Activated T-helper 2 cell treated with anti-CD3 and anti-CD28 coated beads, Interferon-gamma antibody, Interleukin-2, Interleukin-4, amounts not matched to agents 10 μg/mL and 5 μg/mL and 100 μg/mL, durations not matched to agents 14 hours and 24 hours and 36 hours (primary cell): ENCODE data around the gene TNRC6C. TPM values are rescaled to one million over a fixed set of nuclear protein-coding genes. Genes with fewer than 3 reads are reported as not detected.

ENCODE experiments used
- total RNA-seq: library from RNA; stranded (reverse); gene quantifications from 2 replicates; pipeline ENCODE4 v1.2.3, GENCODE V29; 2022

The TNRC6C gene
- total RNA-seq, 1 donor from 2014 or later, result 18.4 TPM

Other genes starting within 250 kb of the TNRC6C start
- 240 and 241 TPM in 2 replicates for gene TMC6, start 170.1 kb downstream of the TNRC6C start, total RNA-seq
- 196 and 208 TPM in 2 replicates for gene TMC8, start 172.1 kb downstream of the TNRC6C start, total RNA-seq
- gene C17orf99, start 187.7 kb downstream of the TNRC6C start, total RNA-seq, result not detected in 2 replicates
- 92.5 and 92.9 TPM in 2 replicates for gene SYNGR2, start 209.9 kb downstream of the TNRC6C start, total RNA-seq
- gene TK1, start 228.3 kb downstream of the TNRC6C start, total RNA-seq, result 64.6 and 65.9 TPM in 2 replicates
- 27.8 TPM in 2 replicates for gene AFMID, start 228.7 kb downstream of the TNRC6C start, total RNA-seq